Hindlimb muscle (tissue), 1 donor: ENCODE measurements around the gene TTC33. TPM values are rescaled to one million over a fixed set of nuclear protein-coding genes. Genes with fewer than 3 reads are reported as not detected.
"Not testable (repeated sequence)": the region's sequence is repeated elsewhere in the genome, so short reads cannot be mapped to it uniquely, and the experiment has no call there.

Source experiments
- DNase-seq: peaks from one replicate; pipeline ENCODE4 v3.0.0-alpha.2; 2013
- polyA plus RNA-seq: library from polyadenylated mRNA; unstranded; fragments of 120-200 nt; gene quantifications from one replicate; pipeline ENCODE4 v1.2.1, GENCODE V29; 2013; ENCODE audit not compliant: insufficient read length

The TTC33 gene
- polyA plus RNA-seq, 1 donor = 18.8 TPM

DNA sequence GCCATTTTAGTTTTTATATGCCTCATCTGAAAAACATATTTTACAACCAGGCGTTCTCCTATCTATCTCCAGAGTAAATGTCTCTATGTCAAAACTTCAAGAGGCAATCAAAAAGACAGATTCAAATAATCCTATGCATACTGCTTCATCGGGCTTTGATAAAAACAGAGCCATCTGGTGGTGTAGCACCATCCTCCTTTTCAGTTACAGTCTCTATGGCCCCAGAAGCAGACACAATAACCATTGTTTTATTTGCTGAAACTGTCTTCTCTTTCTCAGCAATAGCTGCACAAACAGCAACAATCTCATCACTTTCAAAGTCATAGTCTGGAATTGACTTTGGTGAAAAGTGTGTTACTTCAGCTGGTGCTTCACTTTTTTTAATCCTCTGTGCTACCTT is 39.8 kb downstream of the TTC33 start:
- DNase-seq = no peak

DNA sequence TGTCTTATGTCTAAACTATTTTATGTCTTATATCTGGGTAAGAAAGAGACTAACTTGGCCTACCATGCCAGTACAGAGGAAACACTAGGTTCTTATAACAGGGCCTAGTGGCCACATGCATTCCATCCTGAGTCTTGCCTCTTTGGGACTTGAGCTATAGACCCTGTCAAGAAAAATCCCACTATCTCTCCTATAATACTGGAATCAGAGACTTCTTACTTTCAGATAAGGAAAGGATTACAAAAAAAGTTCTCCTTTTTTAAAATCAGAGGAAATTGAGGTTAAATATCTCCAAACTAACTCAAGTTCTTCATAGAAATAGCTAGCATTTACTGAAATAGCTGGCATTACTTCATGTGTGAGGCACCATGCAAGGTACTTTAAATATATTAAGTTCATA is 41.8 kb downstream of the TTC33 start:
- DNase-seq = no peak

DNA sequence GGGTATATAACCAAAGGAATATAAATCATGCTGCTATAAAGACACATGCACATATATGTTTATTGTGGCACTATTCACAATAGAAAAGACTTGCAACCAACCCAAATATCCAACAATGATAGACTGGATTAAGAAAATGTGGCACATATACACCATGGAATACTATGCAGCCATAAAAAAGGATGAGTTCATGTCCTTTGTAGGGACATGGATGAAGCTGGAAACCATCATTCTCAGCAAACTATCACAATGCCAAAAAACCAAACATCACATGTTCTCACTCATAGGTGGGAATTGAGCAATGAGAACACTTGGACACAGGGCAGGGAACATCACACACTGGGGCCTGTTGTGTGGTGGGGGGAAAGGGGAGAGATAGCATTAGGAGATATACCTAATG is 45.2 kb downstream of the TTC33 start:
- DNase-seq = not testable (repeated sequence)

DNA sequence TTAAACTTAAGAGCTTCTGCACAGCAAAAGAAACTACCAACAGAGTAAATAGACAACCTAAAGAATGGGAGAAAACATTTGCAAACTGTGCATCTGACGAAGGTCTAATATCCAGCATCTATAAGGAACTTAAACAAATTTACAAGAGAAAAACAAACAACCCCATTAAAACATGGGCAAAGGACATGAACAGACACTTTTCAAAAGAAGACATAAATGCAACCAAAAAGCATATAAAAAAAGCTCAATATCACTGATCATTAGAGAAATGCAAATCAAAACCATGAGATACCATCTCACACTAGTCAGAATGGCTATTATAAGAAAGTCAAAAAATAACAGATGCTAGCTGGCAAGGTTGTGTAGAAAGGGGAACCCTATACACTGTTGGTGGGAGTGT is 50.3 kb downstream of the TTC33 start:
- not testable (repeated sequence) for DNase-seq

DNA sequence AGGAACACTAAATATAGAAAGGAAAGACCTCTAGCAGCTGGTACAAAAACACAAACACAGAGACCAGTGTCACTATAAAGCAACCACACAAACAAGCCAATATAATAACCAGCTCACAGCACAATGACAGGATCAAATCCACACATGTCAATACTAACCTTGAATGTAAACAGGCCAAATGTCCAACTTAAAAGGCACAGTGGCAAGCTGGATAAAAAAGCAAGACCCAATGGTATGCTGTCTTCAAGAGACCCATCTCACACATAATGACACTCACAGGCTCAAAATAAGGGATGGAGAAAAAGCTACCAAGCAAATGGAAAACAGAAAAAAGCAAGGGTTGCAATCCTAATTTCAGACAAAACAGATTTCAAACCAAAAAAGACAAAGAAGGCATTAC is 53.7 kb downstream of the TTC33 start:
- DNase-seq = not testable (repeated sequence)

DNA sequence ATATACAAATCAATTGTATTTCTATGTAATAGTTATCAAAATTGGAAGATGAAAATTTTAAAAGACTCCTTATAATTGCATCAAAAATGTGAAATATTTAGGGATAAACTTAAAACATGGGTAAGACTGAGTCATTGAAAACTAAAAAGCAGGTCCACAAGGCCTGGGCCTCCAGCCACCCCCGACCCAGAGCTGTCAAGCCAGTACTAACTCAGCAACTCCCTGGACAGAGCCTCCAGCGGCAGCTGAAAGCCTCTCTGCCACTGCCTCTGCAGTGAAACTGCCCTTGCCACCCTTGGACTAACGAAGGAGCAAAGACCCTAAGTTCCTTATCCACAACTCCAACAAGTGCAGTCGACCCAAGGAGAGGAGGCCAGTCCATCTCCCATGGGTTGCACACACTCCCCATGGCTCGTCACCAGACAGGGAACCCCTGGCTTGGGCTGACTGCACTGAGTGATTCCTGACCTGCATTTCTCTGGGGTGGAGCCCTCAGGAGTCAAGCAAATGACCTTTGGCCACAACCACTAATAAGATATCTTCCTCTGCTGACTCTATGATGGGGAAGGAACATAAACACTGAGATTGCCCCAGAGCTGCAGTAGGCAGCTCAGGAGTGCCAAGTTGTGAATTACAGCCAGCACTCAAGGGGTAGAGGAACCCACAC is 55.5 kb downstream of the TTC33 start:
- DNase-seq = no peak

DNA sequence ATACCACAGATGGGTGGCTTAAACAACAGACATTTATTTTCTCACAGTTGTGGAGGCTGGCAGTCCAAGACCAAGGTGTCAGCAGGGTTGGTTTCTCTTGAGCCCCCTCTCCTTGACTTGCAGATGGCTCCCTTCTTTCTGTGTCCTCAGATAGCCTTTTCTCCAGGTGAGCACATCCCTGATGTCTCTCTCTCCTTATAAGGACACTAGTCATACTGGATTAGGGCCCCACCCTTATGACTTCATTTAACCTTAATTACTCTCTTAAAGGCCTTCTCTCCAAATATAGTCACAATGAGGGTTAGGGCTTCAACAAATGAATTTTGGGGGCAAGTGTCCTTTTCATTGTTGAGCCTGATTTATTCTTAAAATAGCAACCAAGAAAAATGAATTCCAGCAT is 61.3 kb downstream of the TTC33 start:
- no peak for DNase-seq

DNA sequence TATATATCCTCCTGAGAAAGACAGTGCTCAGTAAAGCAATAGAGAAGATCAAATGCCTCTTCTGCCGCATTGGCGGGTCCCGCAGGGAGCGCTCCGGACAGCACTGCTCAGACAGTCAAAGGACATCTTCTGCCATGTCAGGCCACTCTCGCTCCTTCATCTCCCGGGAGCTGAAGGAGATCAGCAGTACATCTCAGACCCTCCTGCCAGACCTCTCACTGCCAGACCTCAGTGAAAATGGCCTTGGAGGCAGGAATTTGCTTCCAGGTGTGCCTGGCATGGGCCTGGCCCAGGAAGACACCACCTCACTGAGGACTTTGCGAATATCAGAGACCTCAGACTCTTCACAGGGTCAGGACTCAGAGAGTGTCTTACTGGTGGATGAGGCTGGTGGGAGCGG is 63.9 kb downstream of the TTC33 start:
- DNase-seq = no peak

DNA sequence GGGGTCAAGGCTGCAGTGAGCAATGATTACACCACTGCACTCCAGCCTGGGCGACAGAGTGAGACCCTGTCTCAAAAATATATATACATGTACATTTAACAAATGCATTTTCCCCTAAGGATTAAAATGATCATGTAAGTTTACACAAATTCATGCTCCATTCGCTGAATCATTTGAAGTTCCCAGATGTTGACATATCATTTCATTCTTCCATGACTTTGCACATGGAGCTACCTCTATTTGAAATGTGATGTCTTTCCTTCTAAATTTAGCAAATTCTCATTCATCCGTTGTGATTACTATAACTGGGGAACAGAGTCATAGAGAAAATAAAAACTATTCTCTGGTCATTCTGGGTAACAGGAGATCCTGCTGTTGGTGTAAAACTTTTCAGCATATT is 65.5 kb downstream of the TTC33 start:
- DNase-seq = no peak

DNA sequence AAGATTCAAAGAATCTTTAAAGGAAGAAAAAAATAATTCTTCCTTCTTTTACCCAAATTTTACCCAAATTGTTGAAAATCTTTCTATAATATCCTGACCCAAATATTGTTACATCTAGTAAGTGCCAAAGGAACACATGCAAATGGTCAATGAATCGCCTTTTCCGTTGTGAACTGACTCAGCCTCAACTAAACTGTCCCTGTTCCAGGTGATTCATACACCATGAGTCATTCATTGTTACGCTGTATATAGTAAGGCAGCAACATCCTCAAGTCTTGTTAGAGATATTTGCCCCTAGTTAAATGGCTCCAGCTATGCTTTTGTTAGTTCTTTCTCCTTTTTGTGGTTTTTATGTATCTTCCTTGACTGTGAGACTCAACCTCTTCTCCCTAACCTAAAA is 66.3 kb downstream of the TTC33 start:
- DNase-seq = peak; percentile 80

DNA sequence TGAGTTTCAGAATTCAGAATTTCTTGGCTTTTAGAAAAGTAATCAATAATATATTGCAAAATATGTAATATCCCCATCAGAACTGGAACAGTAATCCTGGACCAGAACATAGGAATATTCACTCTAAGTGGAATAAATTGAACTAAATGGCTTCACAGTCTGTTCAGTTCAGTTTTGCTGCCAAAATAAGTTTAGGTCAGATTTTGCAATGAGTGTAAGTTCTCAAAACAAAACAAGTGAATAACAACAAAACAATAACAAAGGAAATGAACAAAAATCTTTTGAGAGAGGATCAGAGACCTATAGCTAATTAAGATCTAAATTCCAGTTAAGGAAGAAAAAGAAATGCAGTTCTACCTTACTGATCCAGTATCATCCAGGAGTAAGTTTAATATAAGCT is 66.8 kb downstream of the TTC33 start:
- DNase-seq = no peak

DNA sequence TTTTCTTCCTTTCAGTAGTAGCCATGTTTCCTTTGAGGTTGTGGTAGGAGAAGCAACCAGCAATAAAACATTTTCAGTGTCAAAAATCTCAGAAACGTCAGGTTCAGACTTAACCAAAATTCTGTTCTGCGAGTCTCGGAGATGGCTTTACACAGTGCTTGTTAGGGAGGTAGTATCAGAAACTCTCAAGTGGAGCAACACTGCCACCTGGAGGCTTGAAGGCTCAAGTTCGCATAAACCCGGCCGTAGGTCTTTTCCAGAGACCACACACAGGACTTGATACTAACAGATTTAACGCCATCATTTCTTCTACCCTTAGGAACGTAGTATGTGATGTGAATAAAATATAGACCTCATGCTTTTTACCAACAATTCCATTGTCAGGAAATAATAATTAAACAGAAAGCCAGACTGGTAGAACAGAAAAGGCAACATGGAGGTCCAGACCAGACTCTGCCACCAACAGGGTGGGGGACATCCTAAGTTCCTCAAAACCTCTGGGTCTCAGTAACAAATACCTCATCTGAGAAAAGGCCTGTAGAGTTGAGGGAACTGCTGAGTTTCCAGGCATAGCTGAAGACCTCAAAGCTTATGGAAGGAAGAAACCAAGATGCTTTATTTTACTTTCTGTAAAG is 67.5 kb downstream of the TTC33 start:
- DNase-seq = peak; percentile 91

DNA sequence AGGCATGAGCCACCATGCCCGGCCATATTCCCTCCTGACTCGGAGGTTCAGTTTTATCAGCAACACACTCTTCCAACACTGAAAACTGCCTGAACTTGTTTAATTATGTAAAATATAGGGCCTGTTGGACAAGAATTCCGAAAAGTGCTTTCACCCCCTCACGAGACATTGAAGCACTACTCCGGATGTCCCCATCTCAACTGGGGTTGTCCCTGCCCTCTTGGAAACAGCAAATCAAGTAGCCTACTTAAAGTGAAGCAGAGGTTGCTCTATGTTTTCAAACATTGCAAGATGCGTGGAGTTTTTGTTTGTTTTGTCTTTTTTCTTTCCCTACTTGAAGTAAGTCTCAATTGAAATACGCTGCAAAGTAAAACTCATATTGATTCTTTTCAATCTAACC is 68.4 kb downstream of the TTC33 start:
- DNase-seq = no peak

DNA sequence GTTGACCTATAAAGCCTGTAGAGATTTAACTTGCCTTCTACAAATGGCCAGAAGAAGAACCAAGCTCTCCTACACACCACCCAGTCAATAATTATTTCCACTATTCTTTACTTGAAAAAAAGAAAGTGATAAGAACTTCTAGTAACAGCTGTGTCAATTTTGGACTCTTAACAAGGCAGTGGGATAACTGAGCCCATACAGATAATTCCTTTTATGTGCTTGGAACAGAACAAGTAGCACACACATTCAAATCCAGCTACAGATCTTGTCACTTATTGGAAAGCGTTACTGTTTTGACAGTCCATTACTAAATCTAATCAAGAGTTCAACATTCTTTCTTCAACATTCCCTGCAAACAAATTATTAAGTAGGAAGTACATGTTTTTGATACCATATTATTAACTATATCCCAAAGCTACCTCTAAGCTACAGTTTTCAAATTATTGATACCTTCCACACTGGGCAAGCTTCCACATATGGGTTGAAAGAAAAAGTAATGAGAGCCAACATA is 69.7 kb downstream of the TTC33 start:
- DNase-seq = no peak

DNA sequence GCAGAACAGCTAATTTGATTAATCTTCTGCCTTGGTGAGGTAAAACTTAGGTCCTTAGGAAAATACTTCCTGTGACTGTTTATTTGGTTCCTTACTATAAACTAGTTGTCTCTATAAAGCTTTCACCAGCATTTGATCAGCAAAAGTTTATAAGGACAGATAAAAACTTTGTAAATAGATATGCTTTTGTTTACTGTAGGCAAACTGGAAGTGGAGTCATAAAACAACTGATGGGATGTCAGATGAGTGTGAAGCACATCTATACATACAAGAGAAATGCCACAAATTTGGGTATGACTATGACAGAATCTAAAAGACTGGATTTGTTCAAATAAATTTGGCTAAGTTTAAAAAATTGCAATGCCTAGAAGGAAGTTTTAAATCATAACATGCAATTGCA is 70.6 kb downstream of the TTC33 start:
- no peak for DNase-seq

DNA sequence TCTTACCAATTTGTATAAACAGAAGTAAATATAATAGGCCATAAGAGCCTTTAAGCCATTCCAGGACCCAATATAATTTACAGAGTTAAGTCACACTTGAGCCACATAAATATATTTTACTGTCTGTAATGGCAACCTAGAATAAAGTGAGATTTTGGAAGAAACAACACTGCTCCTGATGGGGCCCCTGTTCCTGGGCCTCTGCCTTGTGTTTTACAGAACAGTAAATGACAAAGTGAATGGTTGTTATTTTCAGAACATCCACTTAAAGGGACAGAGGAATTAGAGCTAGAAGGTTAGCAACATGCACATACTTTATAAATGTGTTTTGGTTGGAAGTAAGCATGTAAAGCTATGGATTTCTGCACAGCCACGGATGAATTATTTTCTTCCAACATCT is 72.5 kb downstream of the TTC33 start:
- DNase-seq = no peak

DNA sequence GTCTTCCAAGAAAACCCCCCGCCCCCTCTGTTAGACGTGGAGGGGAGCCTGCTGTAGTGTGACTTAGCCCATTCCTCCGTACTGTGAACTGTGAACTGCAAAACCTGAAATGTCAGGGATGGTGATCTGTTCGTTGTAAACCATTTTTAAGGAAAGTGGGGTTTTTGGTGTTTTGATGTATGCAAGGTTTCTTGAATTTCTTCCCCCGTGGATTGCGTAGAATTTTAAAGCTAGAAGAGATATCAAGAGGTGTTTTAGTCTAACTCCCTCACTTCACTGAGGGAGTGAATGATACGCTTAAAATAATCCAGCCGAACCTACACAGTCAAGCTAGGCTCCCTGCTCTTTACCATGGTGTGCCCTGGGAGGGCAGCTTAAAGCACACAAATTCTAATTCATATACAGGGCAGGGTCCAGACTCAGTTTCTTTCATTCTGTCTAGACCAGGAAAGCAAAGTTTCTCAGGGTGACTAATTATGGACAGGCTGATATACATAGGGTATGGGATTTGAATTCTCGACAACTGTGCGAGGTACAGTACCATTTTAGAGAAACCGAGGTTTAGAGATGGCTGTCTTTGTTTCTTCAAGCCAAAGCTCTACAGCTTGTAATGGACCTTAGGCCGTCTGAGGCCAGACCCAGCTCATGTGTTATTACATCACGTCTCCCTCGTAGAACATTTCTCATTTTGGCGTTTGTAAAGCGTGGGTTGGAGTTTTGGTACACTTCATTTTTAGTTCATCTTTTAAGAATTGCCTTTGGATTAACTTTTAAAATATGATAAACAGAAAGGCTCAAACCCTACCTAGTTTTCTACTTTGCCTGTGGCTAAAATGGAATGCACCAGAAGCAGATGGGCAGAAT is 73.4 kb downstream of the TTC33 start:
- no peak for DNase-seq

DNA sequence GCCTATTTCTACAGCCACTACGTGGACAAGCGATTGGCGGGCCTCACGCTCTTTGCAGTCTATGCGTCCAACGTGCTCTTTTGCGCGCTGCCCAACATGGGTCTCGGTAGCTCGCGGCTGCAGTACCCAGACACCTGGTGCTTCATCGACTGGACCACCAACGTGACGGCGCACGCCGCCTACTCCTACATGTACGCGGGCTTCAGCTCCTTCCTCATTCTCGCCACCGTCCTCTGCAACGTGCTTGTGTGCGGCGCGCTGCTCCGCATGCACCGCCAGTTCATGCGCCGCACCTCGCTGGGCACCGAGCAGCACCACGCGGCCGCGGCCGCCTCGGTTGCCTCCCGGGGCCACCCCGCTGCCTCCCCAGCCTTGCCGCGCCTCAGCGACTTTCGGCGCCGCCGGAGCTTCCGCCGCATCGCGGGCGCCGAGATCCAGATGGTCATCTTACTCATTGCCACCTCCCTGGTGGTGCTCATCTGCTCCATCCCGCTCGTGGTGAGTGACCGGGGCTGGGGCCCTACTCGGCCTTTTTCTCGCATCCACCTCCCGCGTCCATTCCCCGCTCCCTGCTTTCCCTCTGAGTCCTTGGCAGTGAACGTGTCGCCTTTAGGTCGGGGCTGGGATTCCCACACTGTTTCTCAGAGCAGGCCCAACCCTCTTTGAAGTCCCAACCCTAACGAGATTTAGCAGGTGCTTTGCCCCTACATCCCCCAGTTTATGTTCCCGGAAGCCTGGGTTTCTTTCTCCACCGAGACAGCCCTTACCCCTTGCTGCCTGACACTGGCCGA is 74.2 kb downstream of the TTC33 start:
- no peak for DNase-seq

DNA sequence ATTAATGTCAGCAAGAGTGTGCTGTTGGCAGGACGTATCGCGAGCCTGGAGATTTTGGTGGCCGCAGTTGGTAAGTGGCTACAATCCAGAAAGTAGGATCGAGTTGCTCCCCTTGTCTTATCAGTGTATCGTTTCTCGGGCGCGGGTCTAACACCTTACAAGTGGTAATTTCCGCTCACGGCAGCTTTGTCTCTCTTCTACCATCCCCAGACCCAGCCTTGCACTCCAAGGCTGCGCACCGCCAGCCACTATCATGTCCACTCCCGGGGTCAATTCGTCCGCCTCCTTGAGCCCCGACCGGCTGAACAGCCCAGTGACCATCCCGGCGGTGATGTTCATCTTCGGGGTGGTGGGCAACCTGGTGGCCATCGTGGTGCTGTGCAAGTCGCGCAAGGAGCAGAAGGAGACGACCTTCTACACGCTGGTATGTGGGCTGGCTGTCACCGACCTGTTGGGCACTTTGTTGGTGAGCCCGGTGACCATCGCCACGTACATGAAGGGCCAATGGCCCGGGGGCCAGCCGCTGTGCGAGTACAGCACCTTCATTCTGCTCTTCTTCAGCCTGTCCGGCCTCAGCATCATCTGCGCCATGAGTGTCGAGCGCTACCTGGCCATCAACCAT is 74.9 kb downstream of the TTC33 start:
- DNase-seq = no peak

DNA sequence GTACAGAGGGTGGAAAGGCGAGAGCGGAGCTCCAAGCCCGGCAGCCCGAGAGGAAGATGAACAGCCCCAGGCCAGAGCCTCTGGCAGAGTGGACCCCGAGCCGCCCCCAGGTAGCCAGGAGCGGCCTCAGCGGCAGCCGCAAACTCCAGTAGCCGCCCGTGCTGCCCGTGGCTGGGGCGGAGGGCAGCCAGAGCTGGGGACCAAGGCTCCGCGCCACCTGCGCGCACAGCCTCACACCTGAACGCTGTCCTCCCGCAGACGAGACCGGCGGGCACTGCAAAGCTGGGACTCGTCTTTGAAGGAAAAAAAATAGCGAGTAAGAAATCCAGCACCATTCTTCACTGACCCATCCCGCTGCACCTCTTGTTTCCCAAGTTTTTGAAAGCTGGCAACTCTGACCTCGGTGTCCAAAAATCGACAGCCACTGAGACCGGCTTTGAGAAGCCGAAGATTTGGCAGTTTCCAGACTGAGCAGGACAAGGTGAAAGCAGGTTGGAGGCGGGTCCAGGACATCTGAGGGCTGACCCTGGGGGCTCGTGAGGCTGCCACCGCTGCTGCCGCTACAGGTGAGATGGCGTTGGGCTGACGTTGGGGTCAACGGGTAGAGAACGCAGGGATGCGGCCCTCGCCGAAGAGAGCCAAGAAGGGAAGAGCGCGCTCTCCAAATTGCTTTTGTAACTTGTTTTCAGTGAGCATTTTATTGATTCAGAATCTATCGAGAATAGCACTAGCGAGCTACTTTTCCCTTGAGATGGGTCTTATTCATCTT is 75.7 kb downstream of the TTC33 start, which contains the start of gene PTGER4:
Gene PTGER4 (plus strand): TSS at position 3 of the 769 bp plus-strand sequence. CDS start 1,079 bp downstream, outside the sequence.
- DNase-seq = no peak
